ENCODE data around the gene PTGER3.

The PTGER3 gene

GRCh38 chr1:71039661-71040262 is 7.9 kb downstream of the PTGER3 start:
- CTCF ChIA-PET, result no interaction called here
- Mint-ChIP-seq H3K4me1 (no peaks in the 10 kb centered on the region), H3K27ac (no peak overlapping the region), H3K9me3 (no peaks in the 10 kb centered on the region), H3K36me3 (no peaks in the 10 kb centered on the region), H3K4me3 (no peak overlapping the region), H3K27me3 (peaks cover 14% of the 10 kb centered on the region)
- DNase-seq, result no peak

GRCh38 chr1:71038942-71039341 is 8.7 kb downstream of the PTGER3 start:
- H3K9me3 Mint-ChIP-seq, result no peaks in the 10 kb centered on the region
- no peak overlapping the region for H3K27ac Mint-ChIP-seq
- no peaks in the 10 kb centered on the region for H3K4me1 Mint-ChIP-seq
- no peak for DNase-seq
- H3K36me3 Mint-ChIP-seq, result no peaks in the 10 kb centered on the region
- H3K4me3 Mint-ChIP-seq, result no peak overlapping the region
- CTCF ChIA-PET, result no interaction called here
- peaks cover 14% of the 10 kb centered on the region for H3K27me3 Mint-ChIP-seq

- Mint-ChIP-seq H3K27me3 (peaks cover 14% of the 10 kb centered on the region), H3K9me3 (no peaks in the 10 kb centered on the region), H3K4me1 (no peaks in the 10 kb centered on the region), H3K4me3 (no peak overlapping the region), H3K27ac (no peak overlapping the region), H3K36me3 (no peaks in the 10 kb centered on the region)
- CTCF ChIA-PET, result no interaction called here
- DNase-seq, result no peak
Measured at GRCh38 chr1:71037829-71038620, 9.6 kb downstream of the PTGER3 start.

GRCh38 chr1:71037066-71037465 is 10.6 kb downstream of the PTGER3 start:
- H3K4me1 Mint-ChIP-seq, result no peaks in the 10 kb centered on the region
- H3K27ac Mint-ChIP-seq, result no peak overlapping the region
- no peaks in the 10 kb centered on the region for H3K9me3 Mint-ChIP-seq
- H3K4me3 Mint-ChIP-seq, result no peak overlapping the region
- CTCF ChIA-PET, result no interaction called here
- DNase-seq, result no peak
- no peaks in the 10 kb centered on the region for H3K36me3 Mint-ChIP-seq
- peaks cover 14% of the 10 kb centered on the region for H3K27me3 Mint-ChIP-seq

- H3K27me3 Mint-ChIP-seq, result no peaks in the 10 kb centered on the region
Measured at GRCh38 chr1:71033136-71033535, 14.5 kb downstream of the PTGER3 start.

GRCh38 chr1:71031426-71031825 is 16.2 kb downstream of the PTGER3 start:
- no peak overlapping the region for H3K4me3 Mint-ChIP-seq
- no peaks in the 10 kb centered on the region for H3K27me3 Mint-ChIP-seq
- H3K36me3 Mint-ChIP-seq, result no peaks in the 10 kb centered on the region
- H3K4me1 Mint-ChIP-seq, result no peaks in the 10 kb centered on the region
- H3K27ac Mint-ChIP-seq, result no peak overlapping the region
- H3K9me3 Mint-ChIP-seq, result no peaks in the 10 kb centered on the region
- no peak for DNase-seq
- CTCF ChIA-PET, result no interaction called here

More at GRCh38 chr1:71033136-71033535, 14.5 kb downstream of the PTGER3 start:
- Mint-ChIP-seq H3K4me3 (no peak overlapping the region), H3K4me1 (no peaks in the 10 kb centered on the region), H3K27ac (no peak overlapping the region), H3K9me3 (no peaks in the 10 kb centered on the region), H3K36me3 (no peaks in the 10 kb centered on the region)
- DNase-seq, result no peak
- CTCF ChIA-PET, result no interaction called here

GRCh38 chr1:71030026-71030425 is 17.6 kb downstream of the PTGER3 start:
- no peaks in the 10 kb centered on the region for H3K27me3 Mint-ChIP-seq
- H3K27ac Mint-ChIP-seq, result no peak overlapping the region
- no peak for DNase-seq
- H3K4me1 Mint-ChIP-seq, result no peaks in the 10 kb centered on the region
- CTCF ChIA-PET, result no interaction called here
- H3K9me3 Mint-ChIP-seq, result no peaks in the 10 kb centered on the region
- no peak overlapping the region for H3K4me3 Mint-ChIP-seq
- H3K36me3 Mint-ChIP-seq, result no peaks in the 10 kb centered on the region

GRCh38 chr1:71028981-71029380 is 18.6 kb downstream of the PTGER3 start:
- CTCF ChIA-PET, result no interaction called here

GRCh38 chr1:71027991-71028390 is 19.6 kb downstream of the PTGER3 start:
- no peak for DNase-seq

More at GRCh38 chr1:71028981-71029380, 18.6 kb downstream of the PTGER3 start:
- Mint-ChIP-seq H3K4me1 (no peaks in the 10 kb centered on the region), H3K9me3 (no peaks in the 10 kb centered on the region), H3K36me3 (no peaks in the 10 kb centered on the region), H3K27me3 (no peaks in the 10 kb centered on the region), H3K4me3 (no peak overlapping the region), H3K27ac (no peak overlapping the region)
- no peak for DNase-seq

GRCh38 chr1:71026093-71026492 is 21.5 kb downstream of the PTGER3 start:
- Mint-ChIP-seq H3K9me3 (no peaks in the 10 kb centered on the region), H3K4me3 (no peak overlapping the region), H3K4me1 (no peaks in the 10 kb centered on the region), H3K27me3 (no peaks in the 10 kb centered on the region), H3K27ac (no peak overlapping the region), H3K36me3 (no peaks in the 10 kb centered on the region)
- no peak for DNase-seq
- CTCF ChIA-PET, result no interaction called here

More at GRCh38 chr1:71027991-71028390, 19.6 kb downstream of the PTGER3 start:
- Mint-ChIP-seq H3K36me3 (no peaks in the 10 kb centered on the region), H3K4me1 (no peaks in the 10 kb centered on the region), H3K27me3 (no peaks in the 10 kb centered on the region), H3K9me3 (no peaks in the 10 kb centered on the region), H3K27ac (no peak overlapping the region), H3K4me3 (no peak overlapping the region)
- CTCF ChIA-PET, result no interaction called here

- H3K27me3 Mint-ChIP-seq, result no peaks in the 10 kb centered on the region
- H3K36me3 Mint-ChIP-seq, result no peaks in the 10 kb centered on the region
- H3K27ac Mint-ChIP-seq, result no peak overlapping the region
- no peaks in the 10 kb centered on the region for H3K9me3 Mint-ChIP-seq
- DNase-seq, result no peak
- CTCF ChIA-PET, result no interaction called here
- no peaks in the 10 kb centered on the region for H3K4me1 Mint-ChIP-seq
- H3K4me3 Mint-ChIP-seq, result no peak overlapping the region
Measured at GRCh38 chr1:71023515-71023914, 24.1 kb downstream of the PTGER3 start.

- Mint-ChIP-seq H3K27ac (no peak overlapping the region), H3K36me3 (no peaks in the 10 kb centered on the region), H3K9me3 (no peaks in the 10 kb centered on the region), H3K27me3 (no peaks in the 10 kb centered on the region), H3K4me3 (no peak overlapping the region), H3K4me1 (no peaks in the 10 kb centered on the region)
- no peak for DNase-seq
- CTCF ChIA-PET, result interaction anchor here (0.8 kb wide), 1 partner anchor 279 kb away, joined by 3 read pairs; no protein-coding TSS in a partner anchor
Measured at GRCh38 chr1:71019233-71019969, 28.2 kb downstream of the PTGER3 start.

- no peaks in the 10 kb centered on the region for H3K27me3 Mint-ChIP-seq
- no peak overlapping the region for H3K4me3 Mint-ChIP-seq
- CTCF ChIA-PET, result no interaction called here
- DNase-seq, result no peak
- no peaks in the 10 kb centered on the region for H3K4me1 Mint-ChIP-seq
- no peaks in the 10 kb centered on the region for H3K9me3 Mint-ChIP-seq
- H3K36me3 Mint-ChIP-seq, result no peaks in the 10 kb centered on the region
- H3K27ac Mint-ChIP-seq, result no peak overlapping the region
Measured at GRCh38 chr1:71018791-71019190, 28.8 kb downstream of the PTGER3 start.

- Mint-ChIP-seq H3K4me3 (no peak overlapping the region), H3K27ac (no peak overlapping the region), H3K4me1 (no peaks in the 10 kb centered on the region), H3K9me3 (no peaks in the 10 kb centered on the region), H3K27me3 (no peaks in the 10 kb centered on the region), H3K36me3 (no peaks in the 10 kb centered on the region)
- no peak for DNase-seq
- CTCF ChIA-PET, result no interaction called here
Measured at GRCh38 chr1:71015745-71016144, 31.9 kb downstream of the PTGER3 start.

- no peaks in the 10 kb centered on the region for H3K27me3 Mint-ChIP-seq
- H3K36me3 Mint-ChIP-seq, result no peaks in the 10 kb centered on the region
- no peaks in the 10 kb centered on the region for H3K9me3 Mint-ChIP-seq
- H3K27ac Mint-ChIP-seq, result no peak overlapping the region
- CTCF ChIA-PET, result no interaction called here
- no peak overlapping the region for H3K4me3 Mint-ChIP-seq
- DNase-seq, result no peak
- H3K4me1 Mint-ChIP-seq, result no peaks in the 10 kb centered on the region
Measured at GRCh38 chr1:71014178-71014579, 33.4 kb downstream of the PTGER3 start.
